NCI-H2196 treated with DMSO at 0.1 percent for 48 hours (cell line): ENCODE results near the gene EVI5.

Experiments
- DNase-seq: peaks from one replicate; lab custom pipeline; 2025; ENCODE audit not compliant: unreplicated experiment; lab: John Stamatoyannopoulos, UW

EVI5 gene

DNA sequence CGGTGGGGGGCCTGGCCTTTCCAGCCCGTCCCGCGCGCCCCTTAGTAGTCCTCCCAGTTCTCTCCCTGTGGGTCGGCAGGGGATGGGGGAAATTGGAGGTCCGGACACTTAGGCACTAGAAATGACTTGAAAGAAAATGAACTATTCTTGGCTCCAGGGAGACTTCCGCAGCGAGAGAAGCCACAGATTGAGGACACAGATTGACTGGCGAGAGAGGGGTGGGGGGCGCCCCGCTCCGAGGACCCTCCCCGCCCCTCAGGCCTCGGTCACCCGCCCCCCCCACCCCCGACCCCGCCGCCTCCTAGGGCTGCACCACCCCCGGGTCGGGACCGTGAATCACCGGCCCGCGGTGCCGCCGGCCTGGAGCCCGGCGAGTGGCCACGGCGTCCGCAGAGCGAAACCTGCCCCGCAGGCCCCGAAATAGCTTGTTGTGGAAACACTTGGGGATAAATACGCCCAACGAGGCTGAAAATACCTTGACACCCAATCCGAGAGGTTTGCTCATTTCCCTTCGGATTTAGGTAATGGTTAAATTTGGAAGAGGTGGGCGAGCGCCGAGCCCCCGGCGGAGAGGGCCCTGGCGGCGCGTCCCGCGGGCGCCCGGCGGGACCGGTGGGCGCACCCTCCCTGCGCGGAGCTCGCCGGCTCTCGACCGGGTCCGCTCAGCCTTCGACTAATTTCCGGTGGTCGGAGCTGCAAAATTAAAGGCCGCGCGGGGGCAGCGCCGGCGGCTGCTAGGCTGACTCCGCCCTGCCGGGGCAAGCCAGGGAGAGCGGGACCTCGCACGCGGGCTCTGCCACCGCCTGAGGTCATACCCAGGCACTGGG is 298.4 kb downstream of the EVI5 start, which contains the start of gene GFI1:
TSS of gene GFI1 (minus strand) at position 675 of the 827 bp plus-strand sequence. CDS start 3,438 bp downstream, outside the sequence.
- DNase-seq = no peak

DNA sequence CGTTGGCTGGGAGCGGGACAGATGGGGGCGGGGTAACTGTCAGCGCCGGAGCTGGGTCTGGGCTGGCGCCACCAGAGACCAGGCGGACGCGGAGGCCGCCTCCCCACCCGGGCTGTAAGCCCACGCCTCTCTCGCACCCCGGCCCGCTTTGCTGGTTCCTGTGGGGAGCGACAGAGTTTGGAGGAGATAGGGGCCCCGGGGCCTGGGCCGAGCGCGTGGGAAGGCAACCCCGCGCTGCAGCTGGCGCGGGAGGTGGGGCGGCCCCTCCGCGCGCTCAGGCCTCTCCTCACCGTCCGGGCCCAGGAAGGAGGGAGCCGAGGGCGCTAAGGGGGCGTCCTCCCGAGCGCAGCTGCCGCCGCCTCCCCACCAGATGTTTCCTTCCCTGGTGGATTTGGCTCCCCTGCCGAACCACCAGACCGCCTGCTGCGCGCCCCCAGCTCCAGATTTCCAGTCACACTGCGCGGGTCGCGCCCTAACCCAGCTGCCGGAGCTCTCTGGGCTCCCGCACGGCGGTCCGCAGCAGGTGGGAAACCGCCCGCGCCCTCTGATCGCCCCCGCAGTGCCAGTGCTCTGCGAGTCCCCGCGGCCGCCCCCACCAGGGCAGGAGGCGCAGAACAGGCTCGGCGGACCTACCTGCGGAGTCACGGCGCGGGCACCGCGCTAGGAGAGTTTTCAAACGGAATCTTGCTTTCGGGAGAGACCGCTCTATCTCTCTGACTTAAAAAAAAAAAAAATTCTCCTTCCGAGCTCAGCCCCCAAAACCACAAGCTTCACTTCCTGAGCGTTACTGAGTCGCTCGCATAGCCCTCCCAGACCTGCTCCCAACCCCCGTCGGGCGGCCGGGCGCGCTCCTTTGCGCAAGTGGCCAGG is 299.3 kb downstream of the EVI5 start:
- peak; percentile 51 for DNase-seq

GRCh38 chr1:92484472-92485380 is 300.2 kb downstream of the EVI5 start:
- peak; percentile 15 for DNase-seq

DNA sequence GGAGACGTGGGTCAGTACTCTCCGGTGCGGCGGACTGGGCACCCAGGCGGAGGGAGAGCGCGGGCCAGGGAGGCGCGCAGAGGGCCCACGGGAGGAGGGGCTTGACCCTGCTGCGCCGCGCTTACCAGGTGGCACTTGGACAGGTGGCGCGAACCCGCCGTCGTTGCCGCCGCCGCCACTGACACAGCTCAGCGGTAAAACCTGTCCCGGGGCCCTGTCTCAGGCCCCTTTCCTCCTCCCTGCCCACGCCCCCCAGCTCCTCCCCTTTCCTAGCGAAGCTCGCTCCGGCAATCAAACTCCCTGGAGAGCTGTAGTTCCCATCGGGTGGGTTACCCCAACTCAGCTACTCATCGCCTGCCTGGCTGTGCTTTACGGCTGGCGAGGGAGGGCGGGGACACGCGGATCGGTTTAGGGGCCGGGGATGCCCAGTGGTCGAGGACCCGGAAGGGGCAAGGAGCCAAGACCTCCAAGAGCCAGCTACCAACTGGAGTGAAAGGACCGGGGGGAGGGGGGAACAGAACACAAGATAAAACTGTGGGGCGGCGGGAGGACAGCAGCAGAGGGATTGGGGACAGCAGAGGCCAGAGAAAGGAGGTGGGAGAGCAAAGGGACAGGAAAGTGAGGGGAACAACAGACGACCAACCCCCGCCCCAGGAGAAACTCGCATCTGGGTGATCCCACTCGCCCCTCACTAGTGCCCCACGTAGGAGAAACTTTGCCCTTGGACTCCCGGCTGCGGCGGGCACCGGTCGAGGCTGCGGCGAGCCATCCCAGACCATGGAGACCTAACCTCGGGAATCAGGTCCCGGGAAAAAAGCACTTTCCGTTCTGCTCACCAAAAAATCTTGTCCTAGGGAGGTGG is 301.1 kb downstream of the EVI5 start:
- no peak for DNase-seq

- DNase-seq = no peak
These were observed 302.0 kb downstream of the EVI5 start for GRCh38 chr1:92482665-92483609.

DNA sequence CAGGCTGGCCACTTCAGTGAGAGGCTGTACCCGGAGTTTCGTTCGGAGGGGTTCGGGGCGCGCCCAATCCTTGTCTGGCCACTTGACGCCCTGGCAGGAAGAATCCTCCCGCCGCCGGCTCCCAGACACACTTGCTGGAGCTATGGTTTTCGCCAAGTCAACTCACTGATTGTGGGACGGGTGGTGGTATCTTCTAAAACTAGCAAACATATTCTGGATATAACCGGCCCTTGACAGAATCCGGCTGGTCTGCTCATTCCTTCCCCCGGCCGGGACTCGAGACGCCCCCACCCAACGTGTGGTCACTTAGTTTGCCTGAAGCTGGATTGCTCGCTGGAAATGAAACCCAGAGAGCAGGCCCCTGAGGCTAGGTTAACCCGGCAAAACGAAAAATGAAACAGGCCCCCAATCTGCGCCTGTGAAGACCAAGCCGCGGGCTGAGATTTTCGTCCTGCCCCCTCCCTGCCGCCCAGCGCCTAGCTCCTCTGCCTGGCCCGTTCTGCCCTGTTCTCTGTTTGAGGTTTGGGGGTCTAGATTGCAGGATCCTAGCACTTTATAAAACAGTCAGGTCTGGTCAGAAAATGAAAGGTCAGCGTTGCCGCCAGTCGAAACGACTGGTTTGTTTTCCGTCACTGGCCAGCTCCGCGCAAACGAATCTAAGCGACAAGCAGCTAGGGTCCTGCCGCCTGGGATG is 302.8 kb downstream of the EVI5 start:
- DNase-seq = no peak

DNA sequence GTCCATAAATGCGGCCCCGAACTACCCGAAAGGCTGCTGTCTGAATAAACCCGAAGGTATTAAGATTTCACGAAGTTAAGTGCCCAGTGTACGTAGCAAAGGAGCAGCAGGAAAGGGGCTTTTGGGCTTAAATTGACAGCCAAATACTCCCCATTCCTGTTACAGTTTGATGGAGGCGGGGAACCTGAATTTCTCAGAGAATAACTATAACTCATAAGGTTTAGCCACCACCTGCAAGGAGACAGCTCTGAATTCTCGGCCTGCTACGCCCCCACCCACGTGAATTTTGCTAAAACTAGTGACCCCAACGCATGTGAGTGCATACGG is 303.3 kb downstream of the EVI5 start:
- no peak for DNase-seq

- no peak for DNase-seq
These were observed 303.9 kb downstream of the EVI5 start for GRCh38 chr1:92480813-92481598.

GRCh38 chr1:92480200-92480812 is 304.6 kb downstream of the EVI5 start:
- no peak for DNase-seq

DNA sequence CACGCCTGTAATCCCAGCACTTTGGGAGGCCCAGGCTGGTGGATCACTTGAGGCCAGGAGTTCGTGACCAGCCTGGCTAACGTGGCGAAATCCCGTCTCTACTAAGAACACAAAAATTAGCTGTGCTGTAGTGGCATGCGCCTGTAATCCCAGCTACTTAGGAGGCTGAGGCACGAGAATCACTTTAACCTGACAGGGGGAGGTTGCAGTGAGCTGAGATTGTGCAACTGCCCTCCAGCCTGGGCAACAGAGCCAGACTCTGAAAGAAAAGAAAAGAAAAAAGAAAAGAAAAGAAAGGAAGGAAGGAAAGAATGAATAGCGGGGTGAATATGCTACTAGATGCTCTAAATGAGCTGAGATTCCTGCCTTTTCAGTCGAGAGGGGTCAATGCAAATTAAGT is 305.3 kb downstream of the EVI5 start:
- no peak for DNase-seq

- no peak for DNase-seq
These were observed 306.5 kb downstream of the EVI5 start for GRCh38 chr1:92478393-92478792.

DNA sequence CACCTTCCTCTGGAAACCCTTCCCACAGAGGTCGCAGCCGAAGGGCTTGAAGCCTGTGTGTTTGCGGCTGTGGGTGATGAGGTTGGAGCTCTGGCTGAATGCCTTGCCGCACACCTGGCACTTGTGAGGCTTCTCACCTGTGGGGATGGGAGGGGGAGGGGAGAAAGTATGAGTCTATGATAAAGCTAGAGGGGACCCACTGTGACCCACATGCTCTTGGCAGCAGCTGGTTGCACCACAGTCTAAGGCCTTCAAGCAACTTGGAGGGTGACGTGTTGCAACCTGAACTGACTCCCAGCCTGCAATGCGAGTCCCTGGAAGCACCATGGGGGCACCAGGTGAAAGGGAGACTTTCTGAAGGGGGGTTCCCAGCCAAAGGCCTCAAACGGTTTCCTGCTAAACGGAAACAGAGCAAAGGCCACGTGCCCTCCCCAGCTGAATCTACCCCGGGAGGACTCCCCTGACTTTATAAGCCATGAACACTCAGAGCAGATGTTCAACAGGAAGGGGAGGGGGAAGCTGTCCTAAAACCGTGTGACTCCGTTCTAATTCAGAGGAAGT is 308.8 kb downstream of the EVI5 start:
- no peak for DNase-seq

GRCh38 chr1:92475029-92475428 is 309.9 kb downstream of the EVI5 start:
- no peak for DNase-seq

DNA sequence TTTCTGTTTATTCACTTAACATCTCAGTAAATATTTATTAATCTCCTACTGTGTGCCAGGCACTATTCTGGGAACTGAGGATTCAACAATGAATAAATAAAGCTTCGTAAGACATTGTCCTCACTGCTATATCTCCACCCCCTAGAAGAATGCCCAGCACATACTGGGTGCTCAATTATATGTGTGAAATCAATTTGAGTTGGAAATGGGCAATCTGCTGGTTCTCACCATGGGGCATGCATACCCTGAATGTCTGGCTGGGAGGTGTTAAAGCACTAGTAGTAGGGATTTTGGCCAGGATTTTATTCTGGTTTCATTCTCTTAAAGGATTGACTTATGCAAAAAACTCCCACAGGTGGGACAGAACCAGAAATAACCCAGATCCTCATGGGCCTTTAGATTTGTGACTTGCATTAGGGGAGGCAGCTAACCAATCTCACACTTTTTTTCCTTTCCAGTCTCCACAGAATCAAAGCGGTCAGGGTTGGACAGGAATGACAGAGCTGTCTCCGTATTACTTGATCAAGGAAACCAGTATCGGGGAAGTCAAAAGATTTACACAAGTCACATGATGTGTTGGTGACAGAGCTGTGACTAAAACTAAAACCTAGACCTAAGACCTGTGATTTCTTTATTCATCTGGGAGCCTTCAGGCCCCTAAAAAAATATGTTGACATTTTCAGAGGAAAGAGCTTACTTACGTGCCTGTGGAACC is 311.0 kb downstream of the EVI5 start:
- no peak for DNase-seq

- DNase-seq = no peak
These were observed 314.7 kb downstream of the EVI5 start for GRCh38 chr1:92470216-92470615.

- no peak for DNase-seq
These were observed 318.1 kb downstream of the EVI5 start for GRCh38 chr1:92466683-92467352.
